Measurements from ENCODE around the gene PHOSPHO1.
"Not testable (repeated sequence)": the region's sequence is repeated elsewhere in the genome, so short reads cannot be mapped to it uniquely, and the experiment has no call there.

Gene PHOSPHO1

DNA sequence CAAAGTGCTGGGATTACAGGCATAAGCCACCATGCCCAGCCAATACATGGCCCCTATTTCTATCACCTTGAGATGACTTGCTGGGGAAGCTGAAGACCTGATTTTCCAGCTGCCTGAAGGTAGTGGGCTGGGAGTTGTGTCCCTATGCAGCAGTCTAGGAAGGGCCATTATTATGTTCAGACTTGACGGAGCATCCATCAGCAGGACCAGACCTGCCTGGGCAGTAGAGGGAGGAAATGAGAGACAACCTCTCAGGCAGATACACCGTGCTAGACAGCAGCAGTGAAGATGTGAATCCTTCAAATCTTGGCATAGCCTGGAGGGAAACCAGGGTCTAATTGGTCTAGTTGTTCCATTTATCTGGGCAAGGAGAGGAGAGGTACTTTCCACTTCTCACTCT lies 35.6 kb upstream of the PHOSPHO1 start:
- H3K27ac ChIP-seq, result no peak overlapping the region
- TF ChIP-seq ZFX (IDR thresholded peaks at IDR 0.05; ENCODE audit: borderline replicate concordance), result no peak
- TF ChIP-seq, protein P1, sequence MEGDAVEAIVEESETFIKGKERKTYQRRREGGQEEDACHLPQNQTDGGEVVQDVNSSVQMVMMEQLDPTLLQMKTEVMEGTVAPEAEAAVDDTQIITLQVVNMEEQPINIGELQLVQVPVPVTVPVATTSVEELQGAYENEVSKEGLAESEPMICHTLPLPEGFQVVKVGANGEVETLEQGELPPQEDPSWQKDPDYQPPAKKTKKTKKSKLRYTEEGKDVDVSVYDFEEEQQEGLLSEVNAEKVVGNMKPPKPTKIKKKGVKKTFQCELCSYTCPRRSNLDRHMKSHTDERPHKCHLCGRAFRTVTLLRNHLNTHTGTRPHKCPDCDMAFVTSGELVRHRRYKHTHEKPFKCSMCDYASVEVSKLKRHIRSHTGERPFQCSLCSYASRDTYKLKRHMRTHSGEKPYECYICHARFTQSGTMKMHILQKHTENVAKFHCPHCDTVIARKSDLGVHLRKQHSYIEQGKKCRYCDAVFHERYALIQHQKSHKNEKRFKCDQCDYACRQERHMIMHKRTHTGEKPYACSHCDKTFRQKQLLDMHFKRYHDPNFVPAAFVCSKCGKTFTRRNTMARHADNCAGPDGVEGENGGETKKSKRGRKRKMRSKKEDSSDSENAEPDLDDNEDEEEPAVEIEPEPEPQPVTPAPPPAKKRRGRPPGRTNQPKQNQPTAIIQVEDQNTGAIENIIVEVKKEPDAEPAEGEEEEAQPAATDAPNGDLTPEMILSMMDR (IDR thresholded peaks at IDR 0.05), result no peak

GRCh38 chr17:49261540-49261939 lies 31.0 kb upstream of the PHOSPHO1 start:
- H3K27ac ChIP-seq, result not testable (repeated sequence)

DNA sequence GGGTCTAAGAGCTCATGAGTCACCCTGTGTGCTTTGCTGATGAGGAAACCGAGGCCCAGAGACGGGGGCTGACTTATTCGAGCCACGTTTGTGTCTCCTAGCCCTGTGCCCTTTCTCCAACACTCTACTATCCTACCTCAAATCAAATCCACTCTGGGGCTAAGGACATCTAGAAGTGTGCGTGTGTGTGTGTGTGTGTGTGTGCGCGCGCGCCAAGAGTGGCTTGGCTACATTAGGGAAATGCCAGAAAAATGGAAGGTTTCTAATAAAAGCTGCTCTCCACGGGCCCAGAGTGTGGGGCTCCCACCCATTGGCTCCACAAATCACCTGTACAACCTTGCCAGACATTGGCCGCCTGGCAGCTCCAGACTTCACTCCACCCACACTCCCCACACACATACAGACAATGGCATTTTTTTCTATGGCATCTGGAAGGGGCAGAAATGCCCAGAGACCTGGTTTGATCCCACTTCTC lies 30.3 kb upstream of the PHOSPHO1 start:
- H3K27ac ChIP-seq, result no peak overlapping the region
- TF ChIP-seq, protein P1 (IDR thresholded peaks at IDR 0.05), result no peak
- no peak for TF ChIP-seq ZFX (IDR thresholded peaks at IDR 0.05; ENCODE audit: borderline replicate concordance)

GRCh38 chr17:49260011-49260816 lies 29.6 kb upstream of the PHOSPHO1 start:
- TF ChIP-seq, protein P1 (IDR thresholded peaks at IDR 0.05), result no peak
- no peak overlapping the region for H3K27ac ChIP-seq

GRCh38 chr17:49259663-49260010 lies 29.1 kb upstream of the PHOSPHO1 start:
- no peak overlapping the region for H3K27ac ChIP-seq
- no peak for TF ChIP-seq ZFX (IDR thresholded peaks at IDR 0.05; ENCODE audit: borderline replicate concordance)
- TF ChIP-seq, protein P1 (IDR thresholded peaks at IDR 0.05), result no peak

- TF ChIP-seq, protein P1 (IDR thresholded peaks at IDR 0.05), result no peak
- no peak for TF ChIP-seq ZFX (IDR thresholded peaks at IDR 0.05; ENCODE audit: borderline replicate concordance)
These were observed 27.8 kb upstream of the PHOSPHO1 start for GRCh38 chr17:49258394-49258793.

DNA sequence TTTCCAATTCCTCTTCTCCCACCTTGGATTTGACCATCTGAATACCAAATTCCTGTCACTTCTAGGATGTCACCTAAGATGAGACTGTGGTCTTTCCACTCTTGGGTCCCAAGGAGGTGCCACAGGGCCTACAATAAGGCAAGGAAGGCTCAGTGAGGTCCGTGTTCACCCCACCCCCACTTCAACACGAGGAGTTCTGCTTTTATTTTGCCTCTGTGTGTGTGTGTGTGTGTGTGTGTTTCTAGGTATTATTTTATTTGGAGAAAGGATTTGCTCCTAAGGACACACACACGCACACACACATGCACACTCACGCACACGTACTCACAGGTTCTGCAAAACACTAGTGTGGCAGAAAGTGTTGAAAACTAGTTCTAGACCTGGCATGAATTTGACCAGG lies 24.5 kb upstream of the PHOSPHO1 start:
- TF ChIP-seq, protein P1 (IDR thresholded peaks at IDR 0.05), result no peak
- TF ChIP-seq ZFX (IDR thresholded peaks at IDR 0.05; ENCODE audit: borderline replicate concordance), result no peak
- no peak overlapping the region for H3K27ac ChIP-seq

More at GRCh38 chr17:49258394-49258793, 27.8 kb upstream of the PHOSPHO1 start:
- no peak overlapping the region for H3K27ac ChIP-seq

DNA sequence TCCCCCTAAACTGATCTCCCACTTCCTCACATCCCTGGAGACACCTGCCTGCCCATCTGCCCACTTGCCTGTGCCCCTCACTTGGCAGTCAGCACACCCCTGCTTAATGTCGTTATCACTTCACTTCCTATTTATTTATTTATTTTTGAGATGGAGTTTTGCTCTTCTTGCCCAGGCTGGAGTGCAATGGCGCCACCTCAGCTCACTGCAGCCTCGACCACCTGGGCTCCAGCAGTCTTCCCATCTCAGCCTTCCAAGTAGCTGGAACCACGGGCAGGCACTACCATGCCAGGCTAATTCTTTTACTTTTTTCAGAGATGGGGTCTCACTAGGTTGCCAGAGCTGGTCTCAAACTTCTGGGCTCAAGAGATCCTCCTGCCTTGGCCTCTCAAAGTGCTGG lies 23.5 kb upstream of the PHOSPHO1 start:
- H3K27ac ChIP-seq, result no peak overlapping the region
- TF ChIP-seq, protein P1 (IDR thresholded peaks at IDR 0.05), result peak; percentile 40
- TF ChIP-seq ZFX (IDR thresholded peaks at IDR 0.05; ENCODE audit: borderline replicate concordance), result no peak
